ENCODE measurements around the gene GXYLT2.
"Not testable (repeated sequence)": the region's sequence is repeated elsewhere in the genome, so short reads cannot be mapped to it uniquely, and the experiment has no call there.

The GXYLT2 gene

DNA sequence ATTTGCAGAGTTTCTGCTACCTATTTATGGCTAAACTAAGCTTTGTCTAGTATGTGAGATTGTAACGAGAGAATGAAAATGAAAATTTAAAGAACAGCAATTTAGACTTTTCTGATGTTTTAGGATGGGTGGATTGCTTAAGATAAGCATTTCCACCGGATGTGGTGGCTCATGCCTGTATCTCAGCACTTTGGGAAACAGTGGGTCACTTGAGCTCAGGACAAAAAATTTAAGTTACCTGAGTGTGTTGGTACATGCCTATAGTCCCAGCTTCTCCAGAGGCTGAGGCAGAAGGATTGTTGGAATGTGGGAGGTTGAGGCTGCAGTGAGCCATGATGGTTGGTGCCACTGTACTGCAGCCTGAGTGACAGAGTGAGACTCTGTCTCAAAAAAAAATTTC is 112.1 kb downstream of the GXYLT2 start:
- TF ChIP-seq, protein P1, sequence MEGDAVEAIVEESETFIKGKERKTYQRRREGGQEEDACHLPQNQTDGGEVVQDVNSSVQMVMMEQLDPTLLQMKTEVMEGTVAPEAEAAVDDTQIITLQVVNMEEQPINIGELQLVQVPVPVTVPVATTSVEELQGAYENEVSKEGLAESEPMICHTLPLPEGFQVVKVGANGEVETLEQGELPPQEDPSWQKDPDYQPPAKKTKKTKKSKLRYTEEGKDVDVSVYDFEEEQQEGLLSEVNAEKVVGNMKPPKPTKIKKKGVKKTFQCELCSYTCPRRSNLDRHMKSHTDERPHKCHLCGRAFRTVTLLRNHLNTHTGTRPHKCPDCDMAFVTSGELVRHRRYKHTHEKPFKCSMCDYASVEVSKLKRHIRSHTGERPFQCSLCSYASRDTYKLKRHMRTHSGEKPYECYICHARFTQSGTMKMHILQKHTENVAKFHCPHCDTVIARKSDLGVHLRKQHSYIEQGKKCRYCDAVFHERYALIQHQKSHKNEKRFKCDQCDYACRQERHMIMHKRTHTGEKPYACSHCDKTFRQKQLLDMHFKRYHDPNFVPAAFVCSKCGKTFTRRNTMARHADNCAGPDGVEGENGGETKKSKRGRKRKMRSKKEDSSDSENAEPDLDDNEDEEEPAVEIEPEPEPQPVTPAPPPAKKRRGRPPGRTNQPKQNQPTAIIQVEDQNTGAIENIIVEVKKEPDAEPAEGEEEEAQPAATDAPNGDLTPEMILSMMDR (IDR thresholded peaks at IDR 0.05; ENCODE audit: poor library complexity, severe bottlenecking) = no peak
- no peak overlapping the region for H3K4me3 ChIP-seq (ENCODE audit: severe bottlenecking)
- DNase-seq (ENCODE audit: low spot score) = no peak
- H3K36me3 ChIP-seq (ENCODE audit: low read depth) = peaks cover 70% of the 10 kb centered on the region
- H3K9me3 ChIP-seq (ENCODE audit: severe bottlenecking) = no peaks in the 10 kb centered on the region
- H3K4me1 ChIP-seq (ENCODE audit: insufficient read depth, poor library complexity, severe bottlenecking) = peaks cover 16% of the 10 kb centered on the region
- ATAC-seq (ENCODE audit: low read depth) = no peak
- H3K27me3 ChIP-seq (ENCODE audit: insufficient read depth, poor library complexity, severe bottlenecking) = no peaks in the 10 kb centered on the region
- H3K27ac ChIP-seq (ENCODE audit: poor library complexity, severe bottlenecking) = no peak overlapping the region

DNA sequence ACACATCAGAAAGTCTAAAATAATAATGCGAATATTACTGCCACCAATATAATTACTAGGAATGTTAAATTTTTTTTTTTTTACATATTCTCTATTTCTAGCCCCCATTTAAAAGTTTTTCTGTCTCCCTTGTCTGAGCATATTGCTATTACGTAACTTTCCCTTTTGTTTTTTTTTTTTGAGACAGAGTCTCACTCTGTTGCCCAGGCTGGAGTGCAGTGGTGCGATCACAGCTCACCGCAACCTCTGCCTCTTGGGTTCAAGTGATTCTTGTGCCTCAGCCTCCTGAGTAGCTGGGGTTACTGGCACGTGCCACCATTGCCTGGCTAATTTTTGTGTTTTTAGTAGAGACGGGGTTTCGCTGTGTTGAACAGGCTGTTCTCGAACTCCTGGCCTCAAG is 115.2 kb downstream of the GXYLT2 start:
- Histone ChIP-seq H3K36me3 (ENCODE audit: low read depth) (peaks cover 90% of the 10 kb centered on the region), H3K4me1 (ENCODE audit: insufficient read depth, poor library complexity, severe bottlenecking) (peaks cover 12% of the 10 kb centered on the region)
- H3K27me3 ChIP-seq (ENCODE audit: insufficient read depth, poor library complexity, severe bottlenecking); H3K4me3 ChIP-seq (ENCODE audit: severe bottlenecking); ATAC-seq (ENCODE audit: low read depth); H3K27ac ChIP-seq (ENCODE audit: poor library complexity, severe bottlenecking); DNase-seq (ENCODE audit: low spot score); H3K9me3 ChIP-seq (ENCODE audit: severe bottlenecking): not testable (repeated sequence)

DNA sequence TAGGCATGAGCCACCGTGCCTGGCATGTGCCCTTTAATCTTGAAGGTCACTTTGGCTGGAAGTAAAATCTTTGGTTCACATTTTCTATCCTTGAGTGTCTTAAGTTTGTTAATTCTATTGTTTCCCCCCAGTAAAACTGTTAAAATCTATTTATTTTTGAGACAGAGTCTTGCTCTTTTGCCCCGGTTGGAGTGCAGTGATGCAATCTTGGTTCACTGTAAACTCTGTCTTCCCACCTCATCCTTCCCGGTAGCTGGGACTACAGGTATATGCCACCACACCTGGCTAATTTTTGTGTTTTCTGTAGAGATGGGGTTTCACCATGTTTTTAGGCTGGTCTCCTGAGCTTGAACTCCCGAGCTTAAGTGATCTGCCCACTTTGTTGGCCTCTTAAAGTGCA is 116.5 kb downstream of the GXYLT2 start:
- DNase-seq (ENCODE audit: low spot score) = no peak
- TF ChIP-seq, protein P1 (IDR thresholded peaks at IDR 0.05; ENCODE audit: poor library complexity, severe bottlenecking) = no peak
- Histone ChIP-seq H3K4me3 (ENCODE audit: severe bottlenecking) (no peak overlapping the region), H3K4me1 (ENCODE audit: insufficient read depth, poor library complexity, severe bottlenecking) (peaks cover 9% of the 10 kb centered on the region), H3K9me3 (ENCODE audit: severe bottlenecking) (no peaks in the 10 kb centered on the region), H3K27me3 (ENCODE audit: insufficient read depth, poor library complexity, severe bottlenecking) (no peaks in the 10 kb centered on the region), H3K36me3 (ENCODE audit: low read depth) (peaks cover 90% of the 10 kb centered on the region), H3K27ac (ENCODE audit: poor library complexity, severe bottlenecking) (no peak overlapping the region)
- ATAC-seq (ENCODE audit: low read depth) = no peak

DNA sequence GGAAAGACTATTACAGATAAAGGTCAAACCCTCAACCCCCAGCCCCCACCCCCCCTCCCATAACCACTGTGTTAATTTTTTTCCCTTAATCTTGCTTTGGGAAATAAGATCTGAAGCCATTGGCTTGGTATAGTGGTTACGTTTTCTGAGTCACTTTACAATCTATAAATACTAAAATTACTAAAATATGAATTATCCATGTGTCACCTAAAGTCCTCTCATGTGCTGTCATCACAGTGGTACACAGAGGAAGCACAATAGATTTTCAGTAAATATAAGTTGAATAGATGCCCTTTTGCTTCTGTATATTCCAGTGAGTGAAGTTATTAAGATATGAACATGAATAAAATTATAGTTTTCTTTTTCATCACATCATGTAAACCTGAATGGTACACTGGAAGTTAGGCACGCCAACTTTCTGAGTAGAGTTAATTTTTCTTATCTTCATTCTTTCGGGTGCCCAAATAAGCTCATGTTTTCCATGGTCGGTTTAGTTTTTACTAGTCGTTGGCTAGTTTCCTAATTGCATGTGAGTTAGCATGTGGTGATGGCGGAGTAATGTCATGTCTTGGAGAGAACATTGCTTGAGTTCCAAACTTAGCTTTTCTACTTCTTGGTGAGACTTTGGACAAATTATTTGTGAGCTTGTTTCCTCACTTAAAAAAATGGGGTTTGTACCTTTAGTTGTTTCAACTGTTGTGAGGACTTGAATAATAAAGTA is 120.3 kb downstream of the GXYLT2 start:
- no peaks in the 10 kb centered on the region for H3K9me3 ChIP-seq (ENCODE audit: severe bottlenecking)
- no peak for DNase-seq (ENCODE audit: low spot score)
- TF ChIP-seq, protein P1 (IDR thresholded peaks at IDR 0.05; ENCODE audit: poor library complexity, severe bottlenecking) = no peak

DNA sequence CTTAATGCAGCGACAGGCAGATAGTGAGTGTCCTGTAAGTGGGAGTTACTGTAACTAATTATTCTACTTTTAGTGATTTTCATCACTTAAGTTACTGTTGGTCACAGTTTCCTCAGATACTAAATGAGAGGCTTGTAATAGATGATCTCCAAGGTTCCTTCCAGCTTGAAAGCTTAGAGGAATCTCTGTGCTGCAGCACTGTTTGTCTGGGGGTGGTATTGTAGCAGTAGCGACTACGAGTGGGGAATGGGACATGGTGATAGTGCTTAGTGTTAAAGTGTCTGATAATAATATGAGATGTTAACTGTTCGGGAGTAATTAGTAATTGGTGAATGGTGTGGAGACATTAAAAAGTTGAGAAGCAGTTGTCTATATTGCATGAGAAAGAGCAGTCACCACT is 121.2 kb downstream of the GXYLT2 start:
- TF ChIP-seq, protein P1 (IDR thresholded peaks at IDR 0.05; ENCODE audit: poor library complexity, severe bottlenecking) = no peak
- H3K9me3 ChIP-seq (ENCODE audit: severe bottlenecking) = no peaks in the 10 kb centered on the region
- H3K27ac ChIP-seq (ENCODE audit: poor library complexity, severe bottlenecking) = no peak overlapping the region
- no peak for DNase-seq (ENCODE audit: low spot score)
- ATAC-seq (ENCODE audit: low read depth) = no peak
- no peak overlapping the region for H3K4me3 ChIP-seq (ENCODE audit: severe bottlenecking)
- peaks cover 74% of the 10 kb centered on the region for H3K36me3 ChIP-seq (ENCODE audit: low read depth)
- no peaks in the 10 kb centered on the region for H3K27me3 ChIP-seq (ENCODE audit: insufficient read depth, poor library complexity, severe bottlenecking)
- H3K4me1 ChIP-seq (ENCODE audit: insufficient read depth, poor library complexity, severe bottlenecking) = peaks cover 7% of the 10 kb centered on the region

More for the DNA sequence above, 120.3 kb downstream of the GXYLT2 start:
- H3K4me1 ChIP-seq (ENCODE audit: insufficient read depth, poor library complexity, severe bottlenecking) = peaks cover 7% of the 10 kb centered on the region
- H3K36me3 ChIP-seq (ENCODE audit: low read depth) = peaks cover 83% of the 10 kb centered on the region
- no peak overlapping the region for H3K27ac ChIP-seq (ENCODE audit: poor library complexity, severe bottlenecking)
- H3K4me3 ChIP-seq (ENCODE audit: severe bottlenecking) = no peak overlapping the region
- H3K27me3 ChIP-seq (ENCODE audit: insufficient read depth, poor library complexity, severe bottlenecking) = no peaks in the 10 kb centered on the region
- no peak for ATAC-seq (ENCODE audit: low read depth)
